Measurements from ENCODE around the gene GABPB2. TPM values are rescaled to one million over a fixed set of nuclear protein-coding genes. Genes with fewer than 3 reads are reported as not detected.

Gene GABPB2
- polyA plus RNA-seq, 3 donors: 2.2 to 14.0 (median 2.2) TPM

- Mint-ChIP-seq H3K4me1 (peaks cover 41% of the 10 kb centered on the region), H3K27me3 (ENCODE audit: low read depth in 3 of 3) (peaks cover 0 to 1% (median 0%) of the 10 kb centered on the region in 3 donors), H3K9me3 (no peaks in the 10 kb centered on the region), H3K36me3 (peaks cover 59 to 70% of the 10 kb centered on the region in 2 donors), H3K4me3 (peak overlapping the region; percentile 95 to 97), H3K27ac (peak overlapping the region; percentile 89 to 95 (median 93))
- H3K4me3 ChIP-seq (replicated peaks in 1 of 3; ENCODE audit: low read depth in 2 of 3, low read length in 3 of 3): peak overlapping the region; percentile 71 to 91 (median 81)
- intact Hi-C loops (cut with micrococcal nuclease): loop anchor here (2.0 to 10.0 kb wide), 4 partner anchors 34 to 446 kb away; partner anchors contain the start of genes MINDY1 (in 2 of the 2), PRUNE1 (in 2 of the 2) and SNX27 (in 1 of the 2)
- H3K27ac ChIP-seq (ENCODE audit: low read depth in 1 of 2, low read length in 2 of 2): peak overlapping the region; percentile 56 to 83
- peaks cover 35% of the 10 kb centered on the region for H3K79me2 ChIP-seq (ENCODE audit: insufficient read depth, low read length)
- peak overlapping the region; percentile 71 for H3K9ac ChIP-seq (ENCODE audit: insufficient read depth, low read length, poor library complexity, severe bottlenecking)
- peak overlapping the region; percentile 96 for H3K4me2 ChIP-seq (replicated peaks; ENCODE audit: extremely low read depth, low read length, poor library complexity, severe bottlenecking)
- no peak for TF ChIP-seq CTCF (IDR thresholded peaks at IDR 0.05)
- peak in 1 of 3 donors; percentile 21 for DNase-seq
- WGBS (ENCODE audit: insufficient coverage): 0% methylated on average over 7 of the region's 15 CpGs
- no peaks in the 10 kb centered on the region for H3K27me3 ChIP-seq (ENCODE audit: control insufficient read depth in 2 of 2, insufficient read depth in 2 of 2, low read length in 2 of 2)
- H3K4me1 ChIP-seq (ENCODE audit: control insufficient read depth in 1 of 2, insufficient read depth in 2 of 2, low read length in 2 of 2): peaks cover 23 to 26% of the 10 kb centered on the region in 2 donors
- peaks cover 41% of the 10 kb centered on the region for H4K20me1 ChIP-seq (ENCODE audit: insufficient read depth, low read length)
- peaks cover 55 to 75% of the 10 kb centered on the region in 2 donors for H3K36me3 ChIP-seq (replicated peaks in 1 of 2; ENCODE audit: control insufficient read depth in 1 of 2, insufficient read depth in 2 of 2, low read length in 2 of 2)
- no peaks in the 10 kb centered on the region for H3K9me3 ChIP-seq (replicated peaks in 1 of 2; ENCODE audit: control insufficient read depth in 1 of 2, insufficient read depth in 1 of 2, low read length in 2 of 2)
- H2AFZ ChIP-seq (ENCODE audit: insufficient read depth, low read depth, low read length, poor library complexity, severe bottlenecking): peak overlapping the region; percentile 88
Measured at GRCh38 chr1:151166505-151166956, 96.0 kb downstream of the GABPB2 start.

- no peak for DNase-seq
- Histone ChIP-seq H3K27me3 (ENCODE audit: control insufficient read depth in 2 of 2, insufficient read depth in 2 of 2, low read length in 2 of 2) (no peaks in the 10 kb centered on the region), H3K4me1 (ENCODE audit: control insufficient read depth in 1 of 2, insufficient read depth in 2 of 2, low read length in 2 of 2) (peaks cover 20 to 21% of the 10 kb centered on the region in 2 donors), H3K9ac (ENCODE audit: insufficient read depth, low read length, poor library complexity, severe bottlenecking) (no peak overlapping the region), H3K36me3 (replicated peaks in 1 of 2; ENCODE audit: control insufficient read depth in 1 of 2, insufficient read depth in 2 of 2, low read length in 2 of 2) (peaks cover 56 to 75% of the 10 kb centered on the region in 2 donors), H3K27ac (ENCODE audit: low read depth in 1 of 2, low read length in 2 of 2) (no peak overlapping the region), H4K20me1 (ENCODE audit: insufficient read depth, low read length) (peaks cover 35% of the 10 kb centered on the region), H3K79me2 (ENCODE audit: insufficient read depth, low read length) (peaks cover 29% of the 10 kb centered on the region), H3K9me3 (replicated peaks in 1 of 2; ENCODE audit: control insufficient read depth in 1 of 2, insufficient read depth in 1 of 2, low read length in 2 of 2) (no peaks in the 10 kb centered on the region), H3K4me2 (replicated peaks; ENCODE audit: extremely low read depth, low read length, poor library complexity, severe bottlenecking) (peak overlapping the region; percentile 96), H3K4me3 (replicated peaks in 1 of 3; ENCODE audit: low read depth in 2 of 3, low read length in 3 of 3) (peak overlapping the region in 1 of 3 experiments; percentile 91), H2AFZ (ENCODE audit: insufficient read depth, low read depth, low read length, poor library complexity, severe bottlenecking) (peak overlapping the region; percentile 88)
- H3K27ac Mint-ChIP-seq: peak overlapping the region in 3 of 7 donors; percentile 12 to 95 (median 40)
- TF ChIP-seq CTCF (IDR thresholded peaks at IDR 0.05): no peak
- WGBS (ENCODE audit: insufficient coverage): 83% methylated on average over 1 of the region's 6 CpGs
- intact Hi-C loops (cut with micrococcal nuclease): loop anchor here (2.0 to 10.0 kb wide), 4 partner anchors 34 to 445 kb away; partner anchors contain the start of genes MINDY1 (in 2 of the 2), PRUNE1 (in 2 of the 2) and SNX27 (in 1 of the 2)
- H3K4me3 Mint-ChIP-seq: peak overlapping the region; percentile 95 to 97
- H3K4me1 Mint-ChIP-seq: peaks cover 36% of the 10 kb centered on the region
- H3K36me3 Mint-ChIP-seq: peaks cover 54 to 70% of the 10 kb centered on the region in 2 donors
- H3K27me3 Mint-ChIP-seq (ENCODE audit: low read depth in 3 of 3): peaks cover 0 to 1% (median 0%) of the 10 kb centered on the region in 3 donors
- no peaks in the 10 kb centered on the region for H3K9me3 Mint-ChIP-seq
Measured at GRCh38 chr1:151167116-151167515, 96.6 kb downstream of the GABPB2 start.

Data from CD14-positive monocyte (primary cell).